Mesenteric fat pad (tissue), 1 donor: ENCODE results near the gene HDAC4. TPM values are rescaled to one million over a fixed set of nuclear protein-coding genes. Genes with fewer than 3 reads are reported as not detected.

Experiments used
- DNase-seq: peaks from one replicate; pipeline ENCODE4 v3.0.0-alpha.2; 2020; ENCODE audit warnings: low spot score
- total RNA-seq: library from RNA; stranded (reverse); fragmentation: NEBNext Ultra II Directional; extraction: Animal tissue kit (Norgen Biotek cat#: 25700); gene quantifications from one replicate; pipeline ENCODE4 v1.2.1, GENCODE V29; 2021
- donor health status: DM: yes; HTN: yes; CAD: no.

HDAC4 gene
- total RNA-seq, 1 donor from 2014 or later: 44.9 TPM

- DNase-seq: peak; percentile 80
Observed at GRCh38 chr2:239181903-239182581, 218.8 kb downstream of the HDAC4 start.

DNA sequence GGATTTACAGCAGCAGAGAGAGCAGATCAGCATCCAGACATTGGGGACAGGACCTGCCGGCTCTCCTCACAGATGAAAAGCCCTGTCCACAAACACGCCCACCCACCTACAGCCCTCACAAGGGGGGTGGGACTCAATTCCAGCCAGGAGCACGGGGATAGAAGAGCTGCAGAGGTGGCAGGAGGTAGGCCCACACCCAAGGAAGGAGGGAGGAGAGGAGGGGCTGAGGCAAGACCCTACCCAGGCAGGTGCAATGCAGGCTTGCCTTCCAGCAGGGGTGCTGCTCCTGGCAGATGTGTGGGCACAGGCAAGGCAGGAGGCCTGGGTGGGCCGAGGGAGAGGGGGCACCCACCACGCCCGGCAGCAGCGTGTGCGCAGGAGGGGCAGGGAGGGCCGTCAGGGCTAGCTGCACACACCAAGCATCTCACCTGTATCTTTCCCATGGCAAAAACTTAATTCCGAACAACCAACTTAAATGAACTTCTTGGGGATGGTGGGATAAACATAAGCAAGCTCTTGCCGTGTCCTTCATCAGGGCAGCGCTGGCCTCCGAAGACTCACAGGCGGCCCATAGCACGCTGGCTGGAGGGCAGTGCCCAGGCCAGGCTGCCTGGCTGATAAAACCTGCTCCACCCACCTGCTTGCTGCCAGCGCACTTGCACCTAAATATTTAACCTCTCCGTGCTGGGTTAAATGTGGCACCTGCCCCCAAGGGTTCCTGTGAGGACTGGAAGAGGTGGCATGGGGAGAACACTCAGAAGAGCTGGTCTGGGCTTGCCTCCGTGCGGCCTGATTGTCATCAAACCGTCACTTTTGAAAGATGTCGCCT, 219.5 kb downstream of the HDAC4 start:
- peak; percentile 68 for DNase-seq

- peak; percentile 77 for DNase-seq
Observed at GRCh38 chr2:239180526-239181073, 220.2 kb downstream of the HDAC4 start.

DNA sequence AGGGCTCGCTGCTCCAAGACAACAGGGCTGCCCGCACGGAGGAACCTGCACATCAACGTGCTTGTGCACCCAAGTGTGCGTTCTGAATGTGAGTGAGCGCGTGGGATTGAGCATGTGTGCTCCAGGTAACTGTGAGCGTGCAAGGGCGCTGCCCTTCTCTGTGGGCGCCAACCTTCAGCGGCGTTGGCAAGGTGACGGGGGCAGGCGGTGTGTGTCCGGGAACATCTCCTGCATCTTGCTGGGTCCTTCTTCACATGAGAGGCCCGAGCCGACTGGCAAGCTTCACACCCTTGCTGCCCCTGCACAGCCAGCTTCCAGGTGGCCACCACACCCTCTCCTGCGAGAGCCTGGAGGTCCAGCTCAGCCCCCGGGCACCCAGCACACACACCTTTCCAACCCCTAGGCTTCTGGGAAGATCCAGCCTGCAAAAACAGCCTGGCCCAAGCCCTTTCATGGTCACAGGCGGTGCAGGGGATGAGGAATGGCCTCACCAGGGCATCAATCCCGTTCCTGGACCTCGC, 220.9 kb downstream of the HDAC4 start:
- peak; percentile 68 for DNase-seq

DNA sequence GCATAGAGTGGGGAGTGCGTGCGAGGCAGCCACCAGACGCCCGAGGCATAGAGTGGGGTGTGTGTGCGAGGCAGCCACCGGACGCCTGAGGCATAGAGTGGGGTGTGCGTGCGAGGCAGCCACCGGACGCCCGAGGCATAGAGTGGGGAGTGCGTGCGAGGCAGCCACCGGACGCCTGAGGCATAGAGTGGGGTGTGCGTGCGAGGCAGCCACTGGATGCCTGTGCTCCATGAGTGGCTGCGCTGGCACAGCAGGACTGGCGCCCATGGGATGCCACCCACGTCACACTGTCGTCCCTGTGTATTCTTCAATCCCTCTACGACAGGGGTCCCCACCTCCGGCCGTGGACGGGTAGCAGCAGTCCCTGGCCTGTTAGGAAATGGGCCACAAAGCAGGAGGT, 221.9 kb downstream of the HDAC4 start:
- DNase-seq: peak; percentile 60

- DNase-seq: peak; percentile 60
Observed at GRCh38 chr2:239178484-239178883, 222.3 kb downstream of the HDAC4 start.

DNA sequence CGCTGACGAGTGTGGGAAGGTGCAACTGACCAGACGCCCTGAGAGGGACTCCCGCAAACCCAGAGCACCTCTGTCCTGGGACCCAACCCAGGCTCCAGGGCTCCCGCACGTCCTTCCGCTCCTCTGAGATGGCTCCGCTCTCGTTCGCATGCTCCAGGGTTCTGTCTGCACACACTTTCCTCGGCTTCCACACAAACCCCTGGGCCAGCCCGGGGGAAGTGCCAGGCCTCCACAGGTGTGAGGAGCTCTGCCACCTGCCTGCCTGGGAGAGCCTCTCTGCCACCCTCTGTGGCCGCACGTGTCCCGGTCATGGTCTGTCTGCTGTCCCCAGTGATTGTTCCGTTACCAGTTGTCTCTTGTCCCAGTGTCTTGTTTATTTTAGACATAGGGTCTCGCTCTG, 222.9 kb downstream of the HDAC4 start:
- peak; percentile 60 for DNase-seq

- DNase-seq: peak; percentile 68
Observed at GRCh38 chr2:239177325-239177724, 223.5 kb downstream of the HDAC4 start.

GRCh38 chr2:239176138-239176803, 224.5 kb downstream of the HDAC4 start:
- DNase-seq: peak; percentile 69

DNA sequence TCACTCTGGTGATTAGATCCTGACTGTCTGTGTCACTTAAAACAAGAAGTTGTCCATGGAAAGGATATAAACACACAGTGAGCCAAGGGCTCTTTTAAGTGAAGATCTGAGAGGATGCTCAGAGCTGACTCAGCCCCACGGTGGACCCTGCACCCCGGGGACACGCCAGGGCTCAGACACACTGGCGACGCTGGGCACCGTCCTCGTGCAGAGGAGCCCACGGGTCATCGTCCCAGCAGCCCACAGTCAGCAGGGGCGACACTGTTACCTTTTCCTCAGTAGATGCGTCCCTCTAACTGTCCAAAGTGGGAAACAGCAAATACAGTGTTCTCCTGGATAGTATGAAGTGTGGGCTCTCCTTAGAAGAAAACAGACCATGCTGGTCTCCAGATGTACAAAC, 225.6 kb downstream of the HDAC4 start:
- peak; percentile 86 for DNase-seq

DNA sequence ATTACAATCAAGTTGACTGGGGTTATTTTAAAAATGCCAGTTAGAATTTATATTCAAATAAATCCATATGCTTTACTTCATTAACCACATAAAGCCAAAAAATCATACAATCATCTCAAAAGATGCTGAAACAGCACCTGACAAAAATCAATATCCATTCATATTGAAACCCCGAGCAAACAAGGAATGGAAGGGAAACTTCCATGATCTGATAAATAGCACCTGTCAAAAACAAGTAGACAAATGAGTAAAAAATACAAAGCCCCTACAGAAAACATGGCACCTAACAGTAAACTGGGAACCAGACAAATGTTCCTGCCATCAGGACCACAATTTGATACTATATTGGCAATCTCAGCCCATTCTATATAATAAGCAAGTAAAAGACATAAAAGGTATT, 227.5 kb downstream of the HDAC4 start:
- DNase-seq: no peak

- DNase-seq: no peak
Observed at GRCh38 chr2:239171643-239172042, 229.2 kb downstream of the HDAC4 start.

DNA sequence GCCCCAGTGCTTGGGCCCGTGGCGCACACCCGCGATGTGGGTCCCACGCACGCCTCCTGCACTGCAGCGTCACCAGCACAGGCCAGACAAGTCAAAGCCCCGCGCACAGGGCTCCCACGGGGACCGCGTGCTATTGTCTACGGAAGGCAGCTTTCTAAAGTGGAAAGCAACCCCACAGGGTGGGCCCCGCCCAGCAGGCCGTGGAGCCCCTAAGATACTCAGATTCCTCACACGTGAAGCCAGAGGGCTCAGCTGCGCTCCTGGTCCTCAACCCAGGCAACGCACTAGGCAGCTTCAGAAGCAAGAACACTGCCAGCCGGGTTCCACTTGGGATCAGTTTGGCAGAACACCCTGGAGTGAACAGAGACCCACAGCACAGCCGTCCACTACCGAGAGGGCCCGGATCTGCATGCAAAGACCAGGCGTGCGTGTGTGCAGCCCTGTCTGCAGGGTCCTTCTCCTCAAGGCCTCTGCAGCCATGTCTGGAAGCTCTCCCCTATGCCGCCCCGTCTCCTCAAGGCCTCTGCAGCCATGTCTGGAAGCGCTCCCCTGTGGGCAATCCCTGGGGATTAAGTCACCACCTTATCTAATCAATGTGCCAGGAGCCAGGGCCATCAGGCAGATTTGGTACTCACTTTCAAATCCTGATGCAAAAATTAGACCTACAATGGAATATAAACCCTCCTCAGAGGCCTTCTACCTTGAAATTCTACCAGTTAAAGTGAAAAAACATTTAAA, 231.3 kb downstream of the HDAC4 start:
- peak; percentile 80 for DNase-seq

- DNase-seq: peak; percentile 87
Observed at GRCh38 chr2:239168575-239168974, 232.2 kb downstream of the HDAC4 start.

- peak; percentile 26 for DNase-seq
Observed at GRCh38 chr2:239167766-239168444, 232.9 kb downstream of the HDAC4 start.

DNA sequence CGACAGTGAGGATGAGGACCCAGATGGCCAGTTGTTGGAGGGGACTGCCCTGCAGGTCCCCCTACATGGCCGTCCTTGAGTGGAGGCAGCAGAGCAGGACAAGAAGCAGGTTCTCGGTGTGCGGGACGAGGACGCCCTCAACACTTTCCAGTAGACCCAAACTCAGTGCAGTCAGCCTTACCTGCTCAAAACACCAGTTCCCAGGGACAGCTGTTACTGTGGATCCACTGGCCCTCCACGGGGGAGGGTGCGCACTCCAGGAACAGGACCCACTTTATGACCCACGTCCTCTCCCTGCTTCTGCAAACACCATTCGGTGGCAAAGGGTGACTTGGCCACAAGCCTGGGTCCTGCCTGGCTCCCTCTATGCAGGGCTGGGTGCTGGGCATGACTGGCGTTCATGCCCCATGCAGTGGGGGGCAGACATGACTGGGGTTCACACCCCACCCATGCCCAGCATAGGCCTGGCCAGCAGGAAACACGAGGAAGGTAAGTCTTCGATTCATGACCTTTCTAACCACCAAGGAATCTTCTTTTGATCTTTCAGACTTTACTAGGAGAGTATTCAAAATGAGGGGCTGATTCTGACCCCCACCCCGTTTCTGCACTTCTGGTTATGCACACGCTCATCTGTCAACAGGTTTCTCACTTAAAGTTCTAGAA, 233.7 kb downstream of the HDAC4 start:
- peak; percentile 78 for DNase-seq

DNA sequence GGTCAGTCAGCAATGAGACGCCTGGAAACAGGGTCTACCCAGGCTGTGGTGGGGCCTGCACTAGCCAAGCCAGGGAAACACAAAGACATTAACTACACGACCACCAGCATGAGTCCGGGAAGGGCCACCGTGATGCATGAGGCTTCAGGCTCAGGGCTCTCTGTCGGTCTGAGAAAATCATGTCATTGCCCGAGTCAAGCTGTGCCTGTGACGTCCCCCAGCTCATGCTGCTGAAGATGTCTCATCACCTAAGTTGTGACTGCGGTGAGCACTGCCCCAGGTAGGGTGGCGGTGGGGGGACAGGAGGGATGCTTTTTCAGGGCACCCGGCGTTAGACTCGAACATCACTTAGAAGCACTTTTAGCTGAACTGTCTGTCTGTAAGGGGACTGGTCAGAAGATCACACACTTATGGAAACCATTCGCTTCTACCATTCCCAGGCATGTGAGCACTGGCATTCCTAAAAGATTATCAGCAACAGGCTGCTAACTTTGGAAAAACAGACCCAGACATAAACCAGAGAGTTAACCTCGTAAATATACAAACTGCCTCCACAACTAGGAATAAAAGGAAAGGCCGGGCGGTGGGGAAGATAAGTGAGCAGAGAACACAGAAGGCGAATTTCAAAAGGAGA, 234.5 kb downstream of the HDAC4 start:
- DNase-seq: peak; percentile 68

GRCh38 chr2:239165206-239165831, 235.5 kb downstream of the HDAC4 start:
- peak; percentile 77 for DNase-seq
